Measurements from ENCODE around the gene CPN2. TPM values are rescaled to one million over a fixed set of nuclear protein-coding genes. Genes with fewer than 3 reads are reported as not detected.

The CPN2 gene
- total RNA-seq, 4 donors from 2014 or later = 0.14 TPM; not detected in 3

DNA sequence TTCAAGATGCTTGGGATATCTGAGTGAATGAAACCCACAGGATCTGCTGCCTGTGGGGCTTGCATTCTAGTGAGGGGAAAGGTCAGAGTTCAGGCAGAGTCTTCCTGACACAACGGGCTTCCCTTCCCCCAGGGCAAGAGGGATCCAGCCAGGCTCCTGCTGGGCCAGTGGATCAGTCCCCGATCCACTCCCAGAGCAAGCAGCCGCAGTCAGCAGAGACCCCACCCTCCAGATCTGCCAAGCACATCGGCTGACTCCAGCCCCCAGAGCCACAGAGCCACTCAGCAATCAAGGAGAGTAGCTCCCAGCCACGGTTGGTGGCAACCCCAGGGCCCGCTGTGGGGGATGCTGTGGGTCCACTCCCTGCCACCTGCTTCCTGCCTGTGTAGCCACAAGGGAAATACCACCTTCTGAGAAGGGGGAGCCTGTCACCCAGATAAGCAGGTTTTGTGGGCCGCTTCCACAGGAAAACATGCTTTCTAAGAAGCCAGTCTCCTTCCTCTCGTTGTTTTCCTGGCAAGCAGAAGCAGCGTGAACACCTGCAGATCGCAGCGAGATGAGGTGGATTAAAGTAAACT lies 44.9 kb downstream of the CPN2 start:
- Histone ChIP-seq H3K27me3 (peaks cover 9% of the 10 kb centered on the region), H3K4me1 (peaks cover 0 to 11% (median 3%) of the 10 kb centered on the region in 4 donors), H3K36me3 (no peaks in the 10 kb centered on the region), H3K27ac (no peak overlapping the region), H3K4me3 (no peak overlapping the region), H3K9me3 (no peaks in the 10 kb centered on the region)
- WGBS, 2 donors (ENCODE audit: low coverage in 1 of 2) = 25% methylated on average over 6 of the region's 11 CpGs; no CpG with 5 or more reads in 1 of the 2 donors
- no peak for DNase-seq
- intact Hi-C loops (cut with DNase I; ENCODE audit: low total_unique reads) (no loop called here), in situ Hi-C loops (cut with MboI; ENCODE audit: low pct_ligation_motif_present in 1 of 4, low pct_unique_long_range_greater_than_20kb in 1 of 4, low sequenced_read_pairs in 3 of 4) (loop anchor here (25.0 kb wide), 3 partner anchors 169 to 644 kb away; partner anchors contain the start of gene HES1 (in 1 of the 4))
- TF ChIP-seq EP300 (IDR thresholded peaks at IDR 0.05; ENCODE audit: low read depth) (no peak), POLR2AphosphoS5 (IDR thresholded peaks at IDR 0.05) (no peak), POLR2A (IDR thresholded peaks at IDR 0.05) (no peak)
- TF ChIP-seq, protein P1, sequence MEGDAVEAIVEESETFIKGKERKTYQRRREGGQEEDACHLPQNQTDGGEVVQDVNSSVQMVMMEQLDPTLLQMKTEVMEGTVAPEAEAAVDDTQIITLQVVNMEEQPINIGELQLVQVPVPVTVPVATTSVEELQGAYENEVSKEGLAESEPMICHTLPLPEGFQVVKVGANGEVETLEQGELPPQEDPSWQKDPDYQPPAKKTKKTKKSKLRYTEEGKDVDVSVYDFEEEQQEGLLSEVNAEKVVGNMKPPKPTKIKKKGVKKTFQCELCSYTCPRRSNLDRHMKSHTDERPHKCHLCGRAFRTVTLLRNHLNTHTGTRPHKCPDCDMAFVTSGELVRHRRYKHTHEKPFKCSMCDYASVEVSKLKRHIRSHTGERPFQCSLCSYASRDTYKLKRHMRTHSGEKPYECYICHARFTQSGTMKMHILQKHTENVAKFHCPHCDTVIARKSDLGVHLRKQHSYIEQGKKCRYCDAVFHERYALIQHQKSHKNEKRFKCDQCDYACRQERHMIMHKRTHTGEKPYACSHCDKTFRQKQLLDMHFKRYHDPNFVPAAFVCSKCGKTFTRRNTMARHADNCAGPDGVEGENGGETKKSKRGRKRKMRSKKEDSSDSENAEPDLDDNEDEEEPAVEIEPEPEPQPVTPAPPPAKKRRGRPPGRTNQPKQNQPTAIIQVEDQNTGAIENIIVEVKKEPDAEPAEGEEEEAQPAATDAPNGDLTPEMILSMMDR (IDR thresholded peaks at IDR 0.05) = no peak

DNA sequence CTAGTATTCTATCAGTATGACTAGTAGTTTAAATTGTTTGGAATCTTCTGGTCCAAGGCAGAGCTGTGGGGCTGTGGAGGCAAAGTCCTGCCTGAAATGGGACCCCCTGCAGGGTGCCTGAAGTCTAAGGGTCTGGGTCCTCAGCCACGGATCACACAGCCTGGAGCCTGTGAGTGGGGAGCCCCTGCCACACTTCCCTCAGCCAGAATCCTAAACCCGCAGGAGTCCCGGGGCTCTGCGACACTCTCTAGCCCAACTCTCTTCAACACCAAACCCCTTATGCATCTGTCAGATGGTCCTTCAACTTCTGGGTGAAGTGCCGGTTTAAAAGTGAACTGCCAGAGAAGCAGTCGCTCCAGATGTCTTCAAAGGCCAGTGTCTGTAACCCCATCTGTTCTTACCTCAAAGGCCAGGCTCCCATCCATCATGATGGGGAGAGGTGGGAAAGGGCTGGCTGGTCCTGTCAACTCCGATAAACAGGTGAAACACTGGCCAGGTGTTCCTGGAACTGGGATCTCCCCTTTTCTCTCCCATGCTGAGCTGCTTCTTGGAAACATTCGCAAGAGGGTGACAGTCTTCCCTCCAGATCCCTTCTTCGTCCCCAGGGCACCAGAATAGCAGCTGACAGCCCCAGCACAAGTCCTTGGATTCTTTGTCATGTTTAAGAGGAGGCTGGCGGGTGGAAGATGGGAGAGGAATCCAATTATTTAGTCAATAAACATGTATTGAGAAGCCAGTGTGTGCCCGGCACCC lies 45.6 kb downstream of the CPN2 start:
- no peaks in the 10 kb centered on the region for H3K9me3 ChIP-seq
- no peak overlapping the region for H3K27ac ChIP-seq
- peaks cover 9% of the 10 kb centered on the region for H3K27me3 ChIP-seq
- TF ChIP-seq EP300 (IDR thresholded peaks at IDR 0.05; ENCODE audit: low read depth) (no peak), POLR2AphosphoS5 (IDR thresholded peaks at IDR 0.05) (no peak)
- TF ChIP-seq, protein P1 (IDR thresholded peaks at IDR 0.05) = no peak
- no peaks in the 10 kb centered on the region for H3K36me3 ChIP-seq
- intact Hi-C loops (cut with DNase I; ENCODE audit: low total_unique reads) (no loop called here), in situ Hi-C loops (cut with MboI; ENCODE audit: low pct_ligation_motif_present in 1 of 4, low pct_unique_long_range_greater_than_20kb in 1 of 4, low sequenced_read_pairs in 3 of 4) (loop anchor here (25.0 kb wide), 3 partner anchors 168 to 643 kb away; partner anchors contain the start of gene HES1 (in 1 of the 4))
- 85% methylated on average over 11 of the region's 11 CpGs; no CpG with 5 or more reads in 1 of the 2 donors for WGBS, 2 donors (ENCODE audit: low coverage in 1 of 2)
- H3K4me3 ChIP-seq = no peak overlapping the region
- DNase-seq = no peak
- H3K4me1 ChIP-seq = peaks cover 0 to 13% (median 3%) of the 10 kb centered on the region in 4 donors

DNA sequence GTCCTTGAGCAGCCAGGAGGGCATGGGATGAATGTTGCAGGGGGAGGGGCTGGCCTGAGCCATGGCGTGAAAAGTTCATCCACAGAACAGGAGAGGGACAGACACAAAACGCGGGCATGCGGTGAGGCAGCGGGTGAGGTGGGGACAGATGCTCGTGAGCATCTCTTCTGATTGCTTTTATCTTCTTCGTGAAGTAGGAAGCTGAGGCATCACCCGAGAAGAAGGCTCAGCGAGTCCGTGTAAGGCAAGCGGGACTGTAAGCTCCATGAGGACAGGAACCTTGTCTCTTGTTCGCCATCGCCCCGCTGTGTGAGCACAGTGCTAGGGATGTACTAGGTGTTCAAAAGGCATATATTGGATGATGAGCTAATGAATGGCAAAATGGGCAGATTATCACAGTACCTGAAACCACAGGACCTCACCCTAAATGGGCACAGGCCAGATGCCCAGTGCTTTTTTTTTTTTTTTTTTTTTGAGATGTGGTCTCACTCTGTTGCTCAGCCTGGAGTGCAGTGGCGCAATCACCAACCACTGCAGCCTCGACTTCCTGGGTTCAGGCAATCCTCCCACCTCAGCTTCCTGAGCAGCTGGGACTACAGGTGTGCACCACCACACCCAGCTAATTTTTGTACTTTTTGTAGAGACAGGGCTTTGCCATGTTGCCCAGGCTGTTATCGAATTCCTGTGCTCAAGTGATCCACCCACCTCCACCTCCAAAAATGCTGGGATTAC lies 46.8 kb downstream of the CPN2 start:
- TF ChIP-seq, protein P1 (IDR thresholded peaks at IDR 0.05) = no peak
- TF ChIP-seq POLR2AphosphoS5 (IDR thresholded peaks at IDR 0.05) (no peak), EP300 (IDR thresholded peaks at IDR 0.05; ENCODE audit: low read depth) (no peak), POLR2A (IDR thresholded peaks at IDR 0.05) (no peak)
- Histone ChIP-seq H3K9me3 (no peaks in the 10 kb centered on the region), H3K4me3 (no peak overlapping the region), H3K27ac (no peak overlapping the region), H3K4me1 (peaks cover 0 to 19% (median 6%) of the 10 kb centered on the region in 4 donors), H3K27me3 (peaks cover 9% of the 10 kb centered on the region), H3K36me3 (no peaks in the 10 kb centered on the region)
- no peak for DNase-seq
- intact Hi-C loops (cut with DNase I; ENCODE audit: low total_unique reads) (no loop called here), in situ Hi-C loops (cut with MboI; ENCODE audit: low pct_ligation_motif_present in 1 of 4, low pct_unique_long_range_greater_than_20kb in 1 of 4, low sequenced_read_pairs in 3 of 4) (loop anchor here (25.0 kb wide), 3 partner anchors 167 to 642 kb away; partner anchors contain the start of gene HES1 (in 1 of the 4))
- WGBS, 2 donors (ENCODE audit: low coverage in 1 of 2) = 92 to 93% methylated on average over 12 to 17 of the region's 17 CpGs

DNA sequence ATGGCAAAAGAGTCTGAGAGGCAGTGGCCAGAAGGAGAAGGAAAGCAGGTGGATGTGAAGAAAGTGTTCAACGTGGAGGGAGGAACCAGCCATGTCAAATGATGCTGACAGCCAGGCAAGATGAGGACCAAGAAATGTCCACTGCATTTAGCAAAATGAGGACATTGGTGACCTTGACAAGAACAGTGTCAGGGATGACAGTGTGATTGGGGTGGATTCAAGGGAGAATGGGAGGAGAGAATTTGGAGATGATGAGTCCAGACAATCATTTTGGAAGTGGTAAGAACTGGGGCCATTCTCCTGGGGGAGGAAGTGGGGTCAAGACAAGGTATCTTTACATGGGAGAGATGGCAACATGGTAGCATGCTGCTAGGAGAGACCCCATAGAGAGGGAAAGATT lies 47.4 kb downstream of the CPN2 start:
- in situ Hi-C loops (cut with MboI; ENCODE audit: low pct_ligation_motif_present in 1 of 4, low pct_unique_long_range_greater_than_20kb in 1 of 4, low sequenced_read_pairs in 3 of 4) = loop anchor here (25.0 kb wide), 3 partner anchors 166 to 641 kb away; partner anchors contain the start of gene HES1 (in 1 of the 4)
- no peak overlapping the region for H3K27ac ChIP-seq
- no peak overlapping the region for H3K4me3 ChIP-seq
- intact Hi-C loops (cut with DNase I; ENCODE audit: low total_unique reads) = no loop called here
- H3K9me3 ChIP-seq = no peaks in the 10 kb centered on the region
- TF ChIP-seq, protein P1 (IDR thresholded peaks at IDR 0.05) = no peak
- no peak for TF ChIP-seq POLR2A (IDR thresholded peaks at IDR 0.05)
- TF ChIP-seq POLR2AphosphoS5 (IDR thresholded peaks at IDR 0.05) = no peak
- 68 to 80% methylated on average over 1 of the region's 1 CpG for WGBS, 2 donors (ENCODE audit: low coverage in 1 of 2)
- H3K36me3 ChIP-seq = no peaks in the 10 kb centered on the region
- DNase-seq = no peak
- H3K4me1 ChIP-seq = peaks cover 0 to 19% (median 6%) of the 10 kb centered on the region in 4 donors
- H3K27me3 ChIP-seq = peaks cover 9% of the 10 kb centered on the region

All from transverse colon (tissue), 4 donors.